NCI-H1694 treated with DMSO at 0.1 percent for 48 hours (cell line): Measurements from ENCODE around the gene ENDOV.

ENCODE experiments used
- DNase-seq: peaks from one replicate; lab custom pipeline; 2025; lab: John Stamatoyannopoulos, UW

ENDOV gene

DNA sequence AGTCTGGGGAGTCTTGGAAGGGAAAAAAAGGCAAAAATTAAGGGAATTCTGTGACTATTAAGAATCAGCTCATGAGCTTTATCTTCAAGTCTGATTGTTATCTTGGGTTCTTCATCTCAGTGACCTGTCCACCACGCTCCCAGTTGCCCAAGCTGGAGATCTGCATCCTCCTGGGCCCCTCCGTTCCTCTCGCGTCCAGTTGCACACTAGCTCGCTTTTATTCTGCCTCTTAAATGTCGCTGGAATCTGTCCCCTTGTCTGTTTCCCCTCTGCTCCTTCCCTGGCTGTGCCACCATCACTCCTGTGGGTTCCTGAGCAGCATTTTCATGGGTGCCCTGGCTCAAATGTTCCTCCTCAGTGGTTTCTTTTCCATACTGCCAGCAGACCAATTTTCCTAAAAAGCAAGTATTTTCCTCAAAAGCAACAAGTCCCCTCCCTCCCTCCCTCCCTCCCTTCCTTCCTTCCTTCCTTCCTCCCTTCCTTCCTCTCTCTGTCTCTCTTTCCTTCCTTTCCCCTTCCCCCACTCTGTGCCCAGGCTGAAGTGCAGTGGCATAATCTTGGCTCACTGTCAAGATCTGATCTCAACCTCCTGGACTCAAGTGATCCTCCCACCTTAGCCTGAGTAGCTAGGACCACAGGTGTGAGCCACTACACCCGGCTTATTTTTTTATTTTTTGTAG, 1.4 kb downstream of the ENDOV start:
- no peak for DNase-seq

DNA sequence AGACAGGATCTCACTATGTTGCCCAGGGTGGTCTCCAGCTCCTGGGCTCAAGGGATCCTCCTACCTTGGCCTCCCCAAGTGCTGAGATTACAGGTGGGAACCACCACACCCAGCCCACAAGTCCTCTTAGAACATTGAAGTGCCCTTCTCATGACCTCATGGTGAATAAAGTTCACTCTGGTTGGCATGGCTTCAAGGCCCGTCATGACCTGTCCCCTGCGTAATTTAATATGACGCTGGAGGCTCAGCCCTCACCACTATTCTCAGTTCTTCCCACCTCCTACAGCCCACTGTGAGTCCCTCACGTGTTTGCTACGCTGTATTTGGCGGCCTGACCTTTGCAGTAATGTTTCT, 1.9 kb downstream of the ENDOV start:
- DNase-seq, result no peak

DNA sequence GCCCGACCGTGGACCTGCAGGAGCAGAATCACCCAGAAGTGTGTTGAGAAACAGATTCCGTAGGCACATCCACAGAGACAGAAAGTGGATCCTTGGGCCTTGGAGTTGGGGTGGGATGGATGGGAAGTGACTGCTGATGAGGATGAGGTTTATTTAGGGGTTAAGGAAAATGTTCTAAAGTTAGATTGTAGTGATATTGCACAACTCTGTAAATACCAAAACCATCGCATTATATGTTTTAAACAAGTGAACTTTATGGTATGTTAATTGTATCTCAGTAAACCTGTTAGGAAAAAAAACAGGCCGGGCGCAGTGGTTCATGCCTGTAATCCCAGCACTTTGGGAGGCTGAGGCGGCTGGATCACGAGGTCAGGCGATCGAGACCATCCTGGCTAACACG, 3.6 kb downstream of the ENDOV start:
- no peak for DNase-seq

DNA sequence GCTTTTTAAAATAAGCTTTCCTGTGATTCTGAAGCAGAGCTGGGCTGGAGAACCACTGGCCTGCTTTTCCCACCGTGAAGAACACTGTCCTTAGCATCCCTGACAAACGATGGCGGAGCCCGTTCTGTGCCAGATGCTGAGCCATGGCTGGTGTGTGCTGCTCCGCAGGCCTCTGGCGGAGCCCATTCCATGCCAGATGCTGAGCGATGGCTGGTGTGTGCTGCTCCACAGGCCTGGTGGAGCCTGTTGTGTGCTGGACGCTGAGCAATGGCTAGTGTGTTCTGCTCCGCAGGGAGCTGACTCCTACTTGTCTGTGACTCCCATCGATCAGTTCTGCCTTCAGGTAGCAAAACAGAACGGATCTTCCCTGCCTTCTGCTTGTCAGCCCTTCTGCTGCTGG, 4.3 kb downstream of the ENDOV start:
- no peak for DNase-seq

DNA sequence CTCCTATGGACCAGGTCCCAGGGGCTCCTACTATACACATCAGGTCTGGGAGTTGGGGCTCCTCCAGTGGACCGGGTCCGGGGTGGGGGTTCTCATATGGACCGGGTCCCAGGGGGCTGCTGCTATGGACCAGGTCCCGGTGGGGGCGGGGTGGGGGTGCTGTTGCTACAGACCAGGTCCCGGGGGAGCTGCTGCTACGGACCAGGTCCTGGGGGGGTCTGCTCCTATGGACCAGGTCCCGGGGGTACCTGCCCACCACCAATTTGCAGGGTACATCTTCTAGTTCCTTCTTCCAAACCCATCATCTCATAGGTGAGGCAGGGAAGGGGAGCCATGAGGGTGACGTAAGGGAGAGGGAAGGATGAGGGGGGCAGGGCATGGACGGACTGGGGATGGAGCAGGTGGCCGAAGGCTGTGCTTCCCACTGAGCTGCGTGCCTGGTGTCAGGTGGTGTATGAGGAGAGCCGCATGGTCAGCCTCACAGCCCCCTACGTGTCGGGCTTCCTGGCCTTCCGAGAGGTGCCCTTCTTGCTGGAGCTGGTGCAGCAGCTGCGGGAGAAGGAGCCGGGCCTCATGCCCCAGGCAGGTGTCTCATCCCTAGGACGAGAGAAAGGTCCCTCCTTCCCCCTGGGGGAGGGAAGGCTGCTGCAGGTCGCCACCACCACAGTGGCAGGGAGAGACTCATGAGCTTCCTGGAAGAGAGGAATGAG, 6.6 kb downstream of the ENDOV start:
- DNase-seq, result no peak

DNA sequence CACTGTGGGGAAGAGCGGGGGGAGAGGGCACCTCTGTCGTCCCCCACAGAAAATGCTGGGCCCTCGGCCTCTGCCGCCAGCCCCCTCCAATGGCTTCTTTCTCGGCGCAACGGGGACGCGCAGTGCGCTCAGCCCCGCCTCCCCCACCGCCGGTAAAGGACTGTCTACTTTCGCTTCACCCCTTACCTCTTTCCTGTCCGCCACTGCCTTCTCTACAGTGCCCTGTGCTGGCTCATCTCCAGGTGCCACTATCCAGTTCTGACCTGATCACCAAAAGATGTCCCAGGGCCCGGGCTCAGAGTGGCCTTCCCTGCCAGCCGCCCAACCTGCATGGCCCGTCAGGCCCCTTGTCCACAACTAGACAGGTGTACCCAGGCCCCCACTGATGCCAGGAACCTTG, 7.3 kb downstream of the ENDOV start:
- no peak for DNase-seq

DNA sequence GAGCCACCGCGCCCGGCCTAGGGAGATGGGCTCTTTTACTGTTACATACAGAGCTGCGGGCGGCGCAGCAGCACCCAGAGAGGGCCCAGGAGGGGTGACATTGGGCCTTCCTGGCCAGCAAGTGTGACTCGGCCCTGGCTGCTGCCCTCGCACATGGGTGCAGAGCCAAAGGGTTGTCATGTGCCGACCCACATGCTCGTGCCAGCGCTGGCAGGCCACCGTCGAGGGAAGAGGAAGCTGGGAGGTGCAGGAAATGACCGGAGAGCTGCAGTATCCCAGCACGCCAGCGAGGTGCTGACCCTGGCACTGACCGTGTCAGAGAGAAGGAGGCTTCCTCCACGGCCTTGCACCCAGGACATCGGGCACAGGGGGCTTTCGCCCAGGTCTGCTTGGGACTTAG, 8.0 kb downstream of the ENDOV start:
- DNase-seq, result no peak

DNA sequence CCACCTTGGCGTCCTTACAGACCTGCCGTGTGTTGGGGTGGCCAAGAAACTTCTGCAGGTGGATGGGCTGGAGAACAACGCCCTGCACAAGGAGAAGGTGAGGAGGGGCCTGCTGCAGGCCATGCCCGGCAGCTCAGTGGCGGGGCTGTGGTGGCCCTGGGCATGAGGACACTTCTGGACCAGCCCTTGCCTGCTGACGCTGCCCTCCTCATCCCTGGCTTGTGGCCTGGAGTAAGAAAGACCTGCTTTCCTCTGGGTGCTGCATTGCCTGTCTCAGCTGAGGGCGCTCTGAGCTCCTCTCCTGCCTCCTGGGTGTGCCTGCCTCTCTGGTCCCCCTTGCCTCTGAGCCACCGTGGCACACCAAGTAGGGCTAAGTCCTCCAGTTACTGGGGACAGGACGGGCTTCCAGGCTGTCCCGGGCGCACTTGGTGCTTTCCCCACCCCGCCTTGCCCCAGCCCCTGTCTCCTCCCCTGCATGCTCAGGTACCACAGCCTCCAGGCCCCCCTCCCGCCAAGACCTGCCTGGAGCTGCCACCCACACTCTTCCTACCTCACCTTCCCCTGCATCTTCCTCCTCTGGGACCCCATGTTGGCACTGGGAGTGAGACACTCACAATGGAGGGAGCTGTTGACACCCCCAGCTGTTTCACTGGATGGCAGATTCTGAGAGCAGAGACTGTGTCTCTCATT, 8.7 kb downstream of the ENDOV start:
- DNase-seq, result no peak

DNA sequence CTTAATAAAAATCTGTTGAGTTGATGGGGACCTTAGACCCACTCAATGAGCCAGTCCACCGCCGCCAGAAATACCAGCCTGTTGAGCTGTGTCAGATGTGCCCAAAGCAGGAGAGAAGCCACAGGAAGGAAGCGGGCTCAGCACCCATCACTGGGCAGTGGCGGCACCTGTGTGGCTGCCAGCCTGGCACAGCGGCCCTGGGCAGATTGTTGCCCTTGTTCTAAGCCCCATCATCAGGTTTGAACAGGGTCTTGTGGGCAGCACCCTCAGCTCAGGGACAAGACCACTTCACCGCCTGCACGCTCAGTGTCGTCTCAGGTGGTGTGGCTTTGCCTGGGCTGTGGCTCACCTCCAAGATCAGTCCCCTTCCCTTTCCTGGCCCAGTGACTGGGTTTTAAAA, 9.3 kb downstream of the ENDOV start:
- DNase-seq, result no peak

DNA sequence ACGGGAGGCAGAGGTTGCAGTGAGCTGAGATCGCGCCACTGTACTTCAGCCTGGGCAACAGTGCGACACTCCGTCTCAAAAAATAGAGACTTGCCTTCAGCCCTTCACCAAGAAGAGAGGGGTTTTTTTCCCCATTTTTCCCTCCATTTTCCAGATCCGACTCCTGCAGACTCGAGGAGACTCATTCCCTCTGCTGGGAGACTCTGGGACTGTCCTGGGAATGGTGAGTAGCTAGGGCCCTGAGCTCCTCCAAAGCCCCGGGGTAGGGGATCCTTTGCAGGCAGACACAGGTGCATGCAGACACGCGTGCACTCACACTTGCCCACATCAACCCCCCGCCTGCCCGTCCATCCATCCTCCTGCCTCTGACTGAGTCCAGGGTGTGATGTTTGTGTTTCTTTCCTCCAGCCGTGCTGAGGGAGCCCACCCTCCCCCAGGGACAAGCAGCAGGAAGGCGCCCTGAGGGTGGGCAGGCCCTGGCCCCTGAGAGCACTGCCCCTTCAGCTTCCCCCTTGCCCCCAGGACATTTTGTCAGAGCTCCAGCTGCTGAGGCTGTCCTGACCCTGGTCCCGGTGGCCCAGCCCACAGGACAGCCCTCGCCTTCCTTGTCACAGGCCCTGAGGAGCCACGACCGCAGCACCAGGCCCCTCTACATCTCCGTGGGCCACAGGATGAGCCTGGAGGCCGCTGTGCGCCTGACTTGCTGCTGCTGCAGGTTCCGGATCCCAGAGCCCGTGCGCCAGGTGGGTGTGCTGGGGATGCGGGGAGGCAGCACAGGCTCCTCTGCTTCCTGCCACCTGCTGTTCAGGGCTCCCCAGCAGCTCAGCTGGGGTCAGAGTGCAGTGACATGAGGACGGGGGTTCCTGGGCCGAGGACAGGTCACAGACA, 10.2 kb downstream of the ENDOV start:
- no peak for DNase-seq

DNA sequence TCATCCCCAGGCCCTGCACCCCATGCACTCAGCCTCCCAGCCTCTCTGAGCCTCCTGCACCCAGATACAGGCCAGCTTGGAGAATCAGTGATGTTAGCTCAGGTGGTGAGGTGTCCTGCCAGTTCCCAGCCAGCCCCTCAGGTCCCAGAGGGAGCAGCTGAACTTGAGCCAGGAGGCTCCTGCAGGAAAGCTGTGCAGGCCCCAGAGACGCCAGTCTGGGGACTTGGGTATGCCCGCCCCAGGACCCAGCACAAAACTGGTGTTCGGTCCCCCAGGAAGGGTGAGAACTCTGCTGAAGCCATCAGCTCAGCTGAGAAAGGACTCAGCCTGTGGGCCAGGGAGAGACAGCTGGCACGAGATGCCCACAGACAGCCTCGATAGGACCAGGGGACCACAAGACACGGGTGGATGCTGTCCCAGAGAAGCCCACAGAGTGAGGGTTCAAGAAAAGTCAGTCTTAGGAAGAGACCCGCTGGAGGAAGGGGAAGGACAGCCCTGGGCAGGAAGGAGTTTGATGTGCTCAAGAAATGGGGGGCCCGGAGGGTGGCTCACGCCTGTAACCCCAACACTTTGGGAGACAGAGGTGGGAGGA, 11.0 kb downstream of the ENDOV start:
- DNase-seq, result no peak

DNA sequence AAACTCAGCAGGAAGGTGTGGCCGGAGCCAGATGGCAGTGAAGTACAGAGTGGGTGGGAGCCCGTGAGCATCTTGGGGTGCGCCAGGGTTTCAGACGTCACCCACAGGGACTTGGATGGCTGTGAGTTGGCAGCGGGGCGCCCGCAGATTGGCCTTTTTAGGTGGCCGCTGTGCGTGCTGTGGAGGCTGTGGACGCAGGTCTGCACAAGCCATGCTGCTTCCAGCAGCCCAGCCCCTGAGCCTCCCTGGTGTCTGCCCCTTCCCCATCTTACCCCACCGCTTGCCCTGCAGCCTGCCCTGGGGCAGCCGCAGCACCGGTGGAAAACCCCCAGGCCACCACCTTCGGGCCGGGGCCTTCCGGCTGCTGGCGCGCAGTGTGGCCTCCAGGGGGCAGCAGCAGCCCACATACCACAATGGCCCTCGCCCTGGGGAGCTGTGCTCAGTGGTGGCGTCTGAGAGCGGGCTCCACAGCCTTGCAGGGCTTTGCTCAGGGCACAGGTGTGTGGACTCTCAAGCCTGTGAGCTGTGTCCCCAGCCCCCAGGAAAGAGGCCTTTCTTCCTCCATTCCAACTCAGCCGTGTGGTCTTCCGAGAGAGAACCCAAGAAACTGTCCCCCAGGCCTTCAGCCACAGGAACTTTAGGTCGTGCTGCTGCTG, 11.8 kb downstream of the ENDOV start:
- peak; percentile 54 for DNase-seq

DNA sequence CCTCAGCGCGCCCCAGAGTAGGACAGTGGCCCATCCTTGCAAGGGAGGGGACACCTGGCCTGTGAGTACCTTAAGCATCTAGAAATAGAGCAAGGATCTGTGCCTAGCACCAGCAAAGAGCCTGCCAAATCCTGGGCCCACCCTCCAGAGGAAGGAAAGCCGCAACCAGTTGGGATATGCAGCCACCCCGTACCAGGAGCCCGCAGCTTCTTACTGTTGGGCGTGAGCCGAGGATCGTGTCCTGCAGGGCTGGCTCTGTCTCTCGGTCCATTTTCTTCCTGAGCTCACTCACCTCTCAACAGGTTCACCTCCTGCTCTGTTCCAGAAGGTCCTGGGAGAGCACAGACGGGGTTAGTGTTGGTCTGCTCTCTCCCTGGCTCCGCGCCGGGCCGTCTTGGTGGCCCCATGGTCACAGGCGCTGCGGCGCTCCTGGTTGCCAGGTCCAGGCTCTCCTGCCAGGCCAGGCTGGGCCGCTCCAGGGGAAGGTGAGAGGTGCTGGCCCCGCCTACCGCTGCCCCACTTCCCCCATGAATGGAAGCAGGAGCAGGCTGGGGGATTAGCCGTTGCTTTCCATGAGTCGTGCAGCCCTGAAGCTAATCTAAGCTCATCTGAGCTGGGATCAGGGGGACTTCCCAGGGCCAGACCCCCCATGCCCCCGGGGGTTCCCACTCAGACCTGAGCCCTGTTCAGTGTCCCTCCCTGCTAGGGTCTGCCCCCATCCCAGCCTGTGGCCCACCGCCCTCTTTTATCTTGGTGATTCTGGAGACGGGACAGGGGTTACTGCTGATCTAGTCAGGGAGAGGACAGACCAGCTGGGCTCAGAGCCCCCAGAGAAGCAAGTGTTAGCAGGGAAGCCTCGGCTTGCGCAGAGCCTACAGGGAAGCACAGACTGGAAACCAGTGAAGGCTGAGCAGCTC, 12.7 kb downstream of the ENDOV start:
- DNase-seq, result no peak

DNA sequence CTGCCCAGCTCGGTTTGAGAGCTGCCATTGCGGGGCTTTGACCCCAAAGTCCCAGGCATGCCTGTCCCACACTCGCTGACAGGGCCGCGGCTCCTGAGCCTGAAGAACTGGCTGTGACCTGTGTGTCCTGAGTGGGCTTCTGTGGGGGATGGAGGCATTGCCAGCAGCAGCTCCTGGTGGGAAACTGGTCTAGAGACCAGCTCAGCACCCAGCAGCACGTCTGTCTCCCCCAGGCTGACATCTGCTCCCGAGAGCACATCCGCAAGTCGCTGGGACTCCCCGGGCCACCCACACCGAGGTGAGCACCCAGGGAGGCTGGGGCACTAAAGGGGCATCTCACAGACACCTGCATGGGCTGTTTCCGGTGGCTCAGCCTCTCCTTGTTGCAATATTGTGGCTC, 13.4 kb downstream of the ENDOV start:
- DNase-seq, result no peak

DNA sequence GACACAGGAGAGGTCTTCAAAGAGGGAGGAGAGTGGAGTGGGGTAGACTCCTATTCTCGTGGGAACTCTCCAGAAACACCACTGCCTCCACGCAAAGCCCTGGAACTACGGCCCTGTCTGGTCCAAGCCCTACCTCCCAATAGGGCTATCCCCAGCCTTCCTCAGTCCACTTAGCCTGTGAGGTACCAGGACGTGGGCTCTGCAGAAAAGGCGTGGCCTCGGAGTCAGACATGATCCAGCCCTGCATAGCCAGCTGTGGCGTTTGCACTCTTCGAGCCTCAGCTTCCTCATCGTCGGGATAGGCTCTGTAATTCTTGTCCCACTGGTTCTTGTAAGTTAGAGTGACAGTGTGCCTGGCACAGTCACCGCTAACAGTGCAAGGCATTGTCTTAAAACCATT, 13.8 kb downstream of the ENDOV start:
- no peak for DNase-seq

DNA sequence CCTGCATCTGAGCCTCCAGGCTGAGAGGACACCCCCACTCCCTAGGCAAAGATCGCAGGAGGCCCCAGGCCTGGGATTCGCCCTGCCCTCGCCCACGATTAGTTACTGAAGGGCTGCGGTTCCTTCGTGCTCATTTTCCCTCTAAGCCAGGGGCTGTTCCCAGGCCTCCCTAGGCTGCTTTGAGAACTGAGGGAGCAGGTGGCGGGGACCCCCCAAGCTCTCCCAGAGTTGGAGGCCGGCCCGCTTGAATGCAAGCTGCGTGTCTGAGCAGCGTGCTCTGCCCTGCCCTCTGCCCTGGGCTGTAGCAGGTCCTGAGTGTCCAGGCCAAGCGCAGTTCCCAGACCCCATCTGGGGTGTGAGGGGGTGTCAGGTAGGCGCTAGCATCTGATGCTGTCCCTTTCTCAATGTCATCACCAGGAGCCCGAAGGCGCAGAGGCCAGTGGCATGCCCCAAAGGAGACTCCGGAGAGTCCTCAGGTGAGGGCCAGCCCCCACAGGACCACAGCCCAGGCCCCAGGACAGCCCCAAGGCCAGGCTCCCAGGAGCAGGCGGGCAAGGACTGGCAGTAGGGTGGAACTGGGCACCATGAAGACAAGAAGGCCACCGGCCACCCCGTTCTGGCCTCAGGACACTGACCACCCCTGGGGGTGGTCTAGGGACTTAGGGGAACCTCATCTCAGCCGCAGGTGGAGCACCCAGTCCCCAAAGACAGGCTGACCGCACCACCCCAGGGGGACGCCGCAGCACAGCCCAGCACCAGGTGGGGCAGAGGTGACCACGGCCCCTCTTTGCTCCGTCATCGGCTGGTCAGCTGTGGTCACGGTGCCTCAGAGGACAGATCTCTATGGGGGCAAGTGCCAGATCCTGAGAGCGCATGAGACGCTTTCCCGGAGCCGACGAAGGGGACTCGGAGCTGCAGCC, 14.6 kb downstream of the ENDOV start:
- DNase-seq, result no peak

DNA sequence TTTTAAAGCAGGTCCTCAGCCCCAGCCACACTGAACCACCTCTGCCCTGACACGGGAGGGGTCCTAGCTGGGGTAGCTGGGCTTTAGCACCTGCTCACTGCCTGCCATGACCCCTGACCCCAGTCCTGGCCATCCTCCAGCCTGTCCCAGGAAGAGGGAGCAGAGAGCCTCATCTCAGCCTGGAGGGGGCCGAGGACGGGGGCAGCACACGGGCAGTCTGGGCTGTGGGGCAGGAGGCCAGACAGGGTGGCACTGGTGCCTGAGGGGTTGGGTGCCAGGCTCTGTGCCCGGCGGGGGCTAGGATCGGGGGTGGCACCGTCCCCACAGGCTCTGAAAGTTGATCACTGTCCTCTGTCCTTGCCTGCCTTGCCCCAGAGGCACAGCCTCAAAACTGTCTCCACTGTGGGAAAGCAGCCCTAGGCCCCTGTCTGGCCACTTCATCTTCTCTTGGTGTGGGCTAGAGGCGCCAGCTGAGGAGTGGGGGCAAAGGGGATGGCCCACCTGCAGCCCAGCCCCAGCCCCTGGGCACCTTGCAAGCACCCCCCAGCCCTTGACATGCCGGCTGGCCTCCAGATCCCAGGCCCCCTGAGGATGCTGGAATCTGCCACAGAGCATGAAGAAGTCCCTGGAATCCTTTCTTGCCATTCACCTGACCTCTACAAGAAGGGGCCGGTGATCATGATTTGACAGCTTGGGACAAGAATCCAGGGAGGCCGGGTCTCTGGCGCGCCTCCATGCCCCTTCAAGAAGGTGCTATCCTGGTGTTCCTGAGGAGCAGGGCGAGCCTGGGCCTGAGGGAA, 15.7 kb downstream of the ENDOV start:
- no peak for DNase-seq
